Measurements from ENCODE around the gene CCDC6. TPM values are rescaled to one million over a fixed set of nuclear protein-coding genes. Genes with fewer than 3 reads are reported as not detected.

Gene CCDC6
- total RNA-seq, result 20.8 and 28.4 TPM in 2 replicates

DNA sequence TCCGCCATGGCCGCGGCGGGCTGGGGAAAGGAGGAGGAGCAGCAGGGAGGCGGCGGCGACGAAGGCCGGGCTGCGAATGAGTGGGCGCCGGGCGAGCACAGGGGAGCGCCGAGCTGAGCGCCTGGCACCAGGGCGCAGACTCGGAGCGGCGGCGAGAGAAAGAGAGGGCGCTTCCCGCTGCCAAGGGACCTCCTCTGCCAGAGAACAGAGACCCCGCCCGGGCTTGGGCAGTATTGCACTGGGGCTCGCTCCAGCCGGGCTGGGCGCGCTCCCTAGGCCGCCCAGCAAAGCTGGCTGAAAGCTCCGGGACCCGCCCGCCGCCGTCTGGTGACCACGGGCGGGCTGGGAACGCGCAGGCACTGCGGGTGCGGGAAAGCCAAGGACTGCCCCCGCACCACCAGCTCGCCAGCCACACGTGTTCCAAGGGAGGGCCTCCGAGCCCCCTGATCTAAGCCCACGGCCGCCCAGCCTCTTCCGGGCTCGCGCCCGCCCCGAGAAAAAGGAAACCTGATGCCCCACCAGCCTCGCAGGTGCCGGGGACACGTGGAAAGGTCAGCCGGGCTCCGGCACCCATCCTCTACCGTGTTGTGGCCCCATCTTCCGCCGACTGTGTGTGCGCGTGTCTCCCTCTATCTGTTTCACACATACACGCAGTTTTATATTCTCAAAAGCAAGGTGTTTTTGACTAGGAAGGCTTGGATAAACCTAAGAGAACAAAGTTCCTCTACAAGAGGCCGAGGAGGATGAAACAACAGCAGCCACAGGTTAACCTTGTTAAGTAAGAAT lies at the start of gene CCDC6:
CCDC6 (minus strand) TSS at position 140 of the 786 bp plus-strand sequence; CDS start at position 8, 132 bp downstream.

DNA sequence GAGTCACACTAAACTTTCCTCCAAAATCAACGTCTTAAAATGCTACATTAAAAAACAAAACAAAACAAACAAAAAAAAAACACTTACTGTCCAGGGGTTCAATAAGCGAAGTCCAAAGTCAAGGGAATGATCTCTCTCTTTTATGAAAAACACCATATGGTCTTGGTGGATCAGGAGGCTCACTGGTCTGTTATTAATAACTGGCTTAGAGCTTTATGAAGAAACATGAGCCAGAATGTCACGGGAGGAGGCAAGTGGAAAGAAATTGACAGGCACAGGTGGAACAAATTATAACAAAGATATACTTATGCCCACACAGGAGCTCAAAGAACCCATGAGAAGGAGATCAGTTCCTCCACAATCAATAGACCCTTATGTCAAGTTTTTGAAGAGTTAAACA lies 153.1 kb downstream of the CCDC6 start, which contains the start of gene MRLN:
MRLN (minus strand) TSS at position 189 of the 400 bp plus-strand sequence.

Other genes starting within 250 kb of the CCDC6 start
- 0.65 TPM in 1 of 2 replicates, not detected in the other for gene SLC16A9, start 196.7 kb downstream of the CCDC6 start, total RNA-seq
- not detected in 2 replicates for gene MRLN, start 153.1 kb downstream of the CCDC6 start, total RNA-seq